Nephron (organoid): ENCODE data around the gene SNRK.

Experiments used
- H3K27ac Mint-ChIP-seq, 3 experiments: 2 replicates each; pipeline ENCODE4 v1.8.0; 2020; ENCODE audit warnings: mixed read lengths in 3 of 3, mild to moderate bottlenecking in 2 of 3, moderate library complexity in 1 of 3
- H3K27me3 Mint-ChIP-seq: 2 replicates; pipeline ENCODE4 v1.8.0; 2021; ENCODE audit warnings: low read depth, mild to moderate bottlenecking, moderate library complexity, mixed read lengths
- H3K36me3 Mint-ChIP-seq: 2 replicates; pipeline ENCODE4 v1.8.0; 2020; ENCODE audit warnings: low read depth, mixed read lengths
- H3K4me1 Mint-ChIP-seq: 2 replicates; pipeline ENCODE4 v1.8.0; 2020; ENCODE audit warnings: mixed read lengths
- H3K4me3 Mint-ChIP-seq, 3 experiments: 2 replicates each; pipeline ENCODE4 v1.8.0; 2020; ENCODE audit warnings: mild to moderate bottlenecking in 3 of 3, mixed read lengths in 3 of 3, moderate library complexity in 2 of 3
- H3K9me3 Mint-ChIP-seq: 2 replicates; pipeline ENCODE4 v1.8.0; 2020; ENCODE audit warnings: mixed read lengths
- TF ChIP-seq, protein P1 (sequence below), 3 experiments: fragments of 200-600 bp; sonication (generic); IDR thresholded peaks; one replicate each; pipeline ENCODE4 v1.5.0; 2021; ENCODE audit warnings: antibody characterized with exemption in 3 of 3; ENCODE audit not compliant: unreplicated experiment in 3 of 3

The SNRK gene

DNA sequence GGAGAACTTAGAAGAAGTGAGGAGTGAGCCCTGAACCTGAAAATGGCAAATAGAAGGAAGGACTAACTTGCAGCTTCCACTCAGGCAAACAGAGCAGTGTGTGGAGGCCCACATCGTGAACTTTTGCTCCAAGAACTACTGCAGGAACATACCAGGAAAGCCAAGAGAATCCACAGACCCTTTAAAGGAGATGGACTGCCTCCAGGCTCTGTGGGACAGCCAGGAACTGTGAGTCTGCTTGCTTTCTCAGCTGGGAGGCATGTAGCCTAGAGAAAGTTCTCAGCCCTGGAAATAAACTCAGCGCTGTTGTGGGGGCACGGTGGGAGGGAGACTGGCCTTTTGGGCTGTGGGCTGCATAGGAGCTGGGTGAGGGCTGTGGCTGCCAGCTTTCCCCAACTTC lies 93.0 kb downstream of the SNRK start:
- Mint-ChIP-seq H3K9me3 (peaks cover 26% of the 10 kb centered on the region), H3K27ac (peak overlapping the region in 2 of 3 experiments; percentile 9 to 34), H3K4me3 (no peak overlapping the region), H3K27me3 (no peaks in the 10 kb centered on the region), H3K4me1 (peaks cover under 1% of the 10 kb centered on the region), H3K36me3 (peaks cover 23% of the 10 kb centered on the region)
- TF ChIP-seq, protein P1, sequence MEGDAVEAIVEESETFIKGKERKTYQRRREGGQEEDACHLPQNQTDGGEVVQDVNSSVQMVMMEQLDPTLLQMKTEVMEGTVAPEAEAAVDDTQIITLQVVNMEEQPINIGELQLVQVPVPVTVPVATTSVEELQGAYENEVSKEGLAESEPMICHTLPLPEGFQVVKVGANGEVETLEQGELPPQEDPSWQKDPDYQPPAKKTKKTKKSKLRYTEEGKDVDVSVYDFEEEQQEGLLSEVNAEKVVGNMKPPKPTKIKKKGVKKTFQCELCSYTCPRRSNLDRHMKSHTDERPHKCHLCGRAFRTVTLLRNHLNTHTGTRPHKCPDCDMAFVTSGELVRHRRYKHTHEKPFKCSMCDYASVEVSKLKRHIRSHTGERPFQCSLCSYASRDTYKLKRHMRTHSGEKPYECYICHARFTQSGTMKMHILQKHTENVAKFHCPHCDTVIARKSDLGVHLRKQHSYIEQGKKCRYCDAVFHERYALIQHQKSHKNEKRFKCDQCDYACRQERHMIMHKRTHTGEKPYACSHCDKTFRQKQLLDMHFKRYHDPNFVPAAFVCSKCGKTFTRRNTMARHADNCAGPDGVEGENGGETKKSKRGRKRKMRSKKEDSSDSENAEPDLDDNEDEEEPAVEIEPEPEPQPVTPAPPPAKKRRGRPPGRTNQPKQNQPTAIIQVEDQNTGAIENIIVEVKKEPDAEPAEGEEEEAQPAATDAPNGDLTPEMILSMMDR (IDR thresholded peaks at IDR 0.05; ENCODE audit: unreplicated experiment in 3 of 3): no peak

GRCh38 chr3:43388175-43388574 lies 101.8 kb downstream of the SNRK start:
- Mint-ChIP-seq H3K9me3 (peaks cover 13% of the 10 kb centered on the region), H3K27me3 (no peaks in the 10 kb centered on the region), H3K4me1 (peaks cover 31% of the 10 kb centered on the region), H3K27ac (no peak overlapping the region), H3K4me3 (no peak overlapping the region), H3K36me3 (peaks cover 13% of the 10 kb centered on the region)
- TF ChIP-seq, protein P1 (IDR thresholded peaks at IDR 0.05; ENCODE audit: unreplicated experiment in 3 of 3): no peak

DNA sequence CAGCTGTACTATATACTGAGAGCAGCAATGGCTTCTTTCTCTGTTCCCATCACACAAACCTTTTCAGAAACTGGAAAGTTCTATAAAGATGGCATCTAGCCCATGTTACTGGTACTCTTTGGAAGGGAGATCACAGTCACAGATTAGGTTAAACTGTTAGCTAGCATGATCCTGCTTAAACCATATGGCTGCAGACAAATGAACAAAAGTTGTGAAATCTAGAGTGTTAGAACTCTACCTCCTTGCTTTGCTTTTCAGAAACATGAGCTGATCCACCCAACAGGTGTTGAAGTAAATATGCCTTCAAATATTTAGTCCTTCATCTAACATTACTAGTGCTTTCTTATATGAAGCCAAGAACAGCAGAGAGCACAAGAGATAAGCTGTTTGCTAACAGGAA lies 102.6 kb downstream of the SNRK start:
- peaks cover 13% of the 10 kb centered on the region for H3K36me3 Mint-ChIP-seq

DNA sequence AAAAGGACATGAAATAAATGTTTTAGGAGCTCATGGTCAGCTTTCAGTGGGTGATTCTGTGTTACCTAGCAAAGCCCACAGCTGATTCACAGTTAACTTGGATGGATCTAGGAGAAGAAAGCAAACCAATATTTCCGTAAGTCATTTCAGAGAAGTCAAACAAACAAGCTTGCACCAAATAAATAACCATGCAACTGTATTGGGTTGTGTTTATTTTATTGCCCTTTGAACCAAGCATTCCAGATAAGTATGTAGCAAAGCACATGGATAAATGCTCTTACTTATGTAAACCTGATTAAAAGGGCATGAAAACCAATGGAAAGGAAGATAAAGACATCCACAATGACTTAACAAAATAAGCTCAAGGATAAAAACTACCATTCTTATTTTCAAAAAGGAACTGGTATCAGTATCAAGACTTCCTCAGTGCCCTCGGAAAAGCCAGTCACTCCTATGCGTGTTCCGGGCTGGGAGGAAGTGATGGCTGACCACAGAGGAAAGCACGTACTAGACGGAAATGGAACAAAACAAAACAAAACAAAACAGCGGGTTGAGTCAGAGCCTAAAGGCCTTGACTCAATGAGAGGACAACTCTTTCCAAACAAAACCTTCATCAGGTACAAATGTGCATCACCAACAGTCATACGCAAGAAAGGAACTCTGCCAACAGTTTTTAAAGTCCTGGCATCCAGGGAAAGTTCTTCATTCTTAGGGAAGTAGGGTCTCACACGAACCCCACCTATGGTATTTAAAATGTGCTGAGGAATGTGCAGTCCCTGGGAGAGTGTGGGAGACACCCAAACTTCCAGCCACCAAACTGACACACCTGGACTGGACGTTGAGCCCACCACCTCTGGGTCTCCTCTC lies 103.3 kb downstream of the SNRK start:
- Mint-ChIP-seq H3K4me3 (no peak overlapping the region), H3K27ac (peak overlapping the region; percentile 34 to 53 (median 47)), H3K36me3 (peaks cover 8% of the 10 kb centered on the region), H3K27me3 (no peaks in the 10 kb centered on the region), H3K9me3 (peaks cover 8% of the 10 kb centered on the region), H3K4me1 (peaks cover 44% of the 10 kb centered on the region)
- TF ChIP-seq, protein P1 (IDR thresholded peaks at IDR 0.05; ENCODE audit: unreplicated experiment in 3 of 3): no peak

More for the DNA sequence above, 102.6 kb downstream of the SNRK start:
- Mint-ChIP-seq H3K4me1 (peaks cover 37% of the 10 kb centered on the region), H3K9me3 (peaks cover 13% of the 10 kb centered on the region), H3K4me3 (no peak overlapping the region), H3K27me3 (no peaks in the 10 kb centered on the region), H3K27ac (peak overlapping the region in 2 of 3 experiments; percentile 34 to 53)
- TF ChIP-seq, protein P1 (IDR thresholded peaks at IDR 0.05; ENCODE audit: unreplicated experiment in 3 of 3): no peak

DNA sequence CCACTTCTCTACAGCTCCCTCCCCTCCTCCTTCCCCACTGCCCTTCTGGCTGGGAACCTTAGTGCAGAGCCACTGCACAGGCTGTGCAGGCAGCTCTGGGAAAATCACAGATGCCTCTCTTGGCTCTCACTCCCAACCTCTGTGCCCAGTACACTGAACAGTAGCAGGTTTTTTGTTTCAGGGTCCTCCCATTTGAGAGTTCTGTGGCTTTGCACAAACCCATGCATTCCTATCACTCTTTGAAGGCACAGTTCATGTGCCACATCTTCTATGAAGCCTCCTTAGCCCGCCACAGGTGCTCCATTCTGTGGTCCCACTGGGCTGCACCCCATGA lies 103.9 kb downstream of the SNRK start:
- Mint-ChIP-seq H3K9me3 (peaks cover 3% of the 10 kb centered on the region), H3K4me3 (no peak overlapping the region), H3K27ac (peak overlapping the region in 2 of 3 experiments; percentile 47 to 53), H3K4me1 (peaks cover 48% of the 10 kb centered on the region), H3K27me3 (no peaks in the 10 kb centered on the region), H3K36me3 (peaks cover 2% of the 10 kb centered on the region)
- TF ChIP-seq, protein P1 (IDR thresholded peaks at IDR 0.05; ENCODE audit: unreplicated experiment in 3 of 3): no peak

DNA sequence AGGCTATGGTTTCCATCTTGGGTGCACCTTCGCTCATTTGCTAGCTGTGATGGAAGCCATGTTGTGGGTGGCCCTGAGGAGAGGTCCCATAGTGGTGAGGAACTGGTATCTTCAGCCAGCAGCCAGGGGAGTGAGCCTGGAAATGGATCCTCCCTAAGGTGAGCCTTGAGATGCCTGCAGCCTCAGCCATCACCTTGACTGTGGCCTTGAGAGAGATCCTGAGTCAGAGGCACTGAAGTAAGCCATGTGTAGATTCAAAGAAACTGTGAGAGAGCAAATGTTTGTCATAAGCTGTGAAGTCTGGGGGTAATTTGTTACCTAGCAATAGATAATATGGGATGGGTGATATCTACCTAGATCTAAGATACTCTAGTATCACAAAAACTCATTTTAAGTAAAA lies 105.3 kb downstream of the SNRK start:
- TF ChIP-seq, protein P1 (IDR thresholded peaks at IDR 0.05; ENCODE audit: unreplicated experiment in 3 of 3): no peak
- H3K9me3 Mint-ChIP-seq: no peaks in the 10 kb centered on the region
- H3K4me1 Mint-ChIP-seq: peaks cover 48% of the 10 kb centered on the region
- H3K36me3 Mint-ChIP-seq: no peaks in the 10 kb centered on the region
- H3K27me3 Mint-ChIP-seq: no peaks in the 10 kb centered on the region
- no peak overlapping the region for H3K4me3 Mint-ChIP-seq
- H3K27ac Mint-ChIP-seq: no peak overlapping the region
